Skeletal muscle tissue (tissue), 4 donors: ENCODE data around the gene DEPDC7. TPM values are rescaled to one million over a fixed set of nuclear protein-coding genes. Genes with fewer than 3 reads are reported as not detected.

Source experiments
- H3K27ac ChIP-seq: one replicate; pipeline ENCODE4 v1.7.0; 2013; ENCODE audit warnings: mild to moderate bottlenecking, low read depth, low read length, inconsistent platforms
- H3K27me3 ChIP-seq, 3 donors: one replicate each; pipeline ENCODE4 v1.7.0; 2013; ENCODE audit warnings: low read length in 3 of 3; ENCODE audit not compliant: control insufficient read depth in 3 of 3, insufficient read depth in 3 of 3
- H3K36me3 ChIP-seq, 3 donors: one replicate each; pipeline ENCODE4 v1.7.0; 2013; ENCODE audit warnings: low read length in 3 of 3; ENCODE audit not compliant: control insufficient read depth in 3 of 3, insufficient read depth in 3 of 3
- H3K4me1 ChIP-seq, 3 donors: one replicate each; pipeline ENCODE4 v1.7.0; 2013; ENCODE audit warnings: low read length in 3 of 3, mild to moderate bottlenecking in 3 of 3; ENCODE audit not compliant: control insufficient read depth in 3 of 3, insufficient read depth in 3 of 3
- H3K4me3 ChIP-seq, 3 donors: one replicate each; pipeline ENCODE4 v1.7.0; 2013; ENCODE audit warnings: low read length in 3 of 3
- H3K9ac ChIP-seq, 3 donors: one replicate each; pipeline ENCODE4 v1.7.0; 2013; ENCODE audit warnings: low read length in 3 of 3, mild to moderate bottlenecking in 3 of 3, moderate library complexity in 2 of 3, low read depth in 1 of 3
- H3K9me3 ChIP-seq, 3 donors: one replicate each; pipeline ENCODE4 v1.7.0; 2013; ENCODE audit warnings: low read length in 3 of 3; ENCODE audit not compliant: control insufficient read depth in 3 of 3
- total RNA-seq: library from RNA; depleted of rRNA; stranded (reverse); fragments of >200 nt; gene quantifications from one replicate; pipeline ENCODE4 v1.2.3, GENCODE V29; 2014
- donor health status: Osteomylitis.

Gene DEPDC7
- total RNA-seq, 1 donor from 2014 or later = 9.9 TPM

DNA sequence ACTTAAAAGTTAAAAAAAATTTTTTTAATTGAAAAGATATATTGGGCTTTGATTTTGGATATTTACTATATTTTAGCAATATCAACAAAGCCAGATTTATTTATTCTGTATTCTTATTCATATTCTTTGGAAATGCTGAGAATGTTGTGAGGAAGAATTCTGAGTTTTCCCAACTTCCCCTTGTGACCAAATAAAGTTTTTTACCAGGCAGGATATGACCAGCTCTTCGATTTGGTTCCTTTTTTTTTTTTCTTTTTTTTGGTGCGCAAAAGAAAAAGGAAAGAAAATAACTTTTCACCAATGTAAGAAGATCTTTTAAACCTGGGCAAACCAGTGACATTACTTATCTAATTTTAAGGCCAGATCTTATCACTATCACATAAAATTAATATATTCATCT is 36.6 kb downstream of the DEPDC7 start:
- Histone ChIP-seq H3K27ac (no peak overlapping the region), H3K4me3 (no peak overlapping the region), H3K27me3 (no peaks in the 10 kb centered on the region), H3K9ac (no peak overlapping the region), H3K36me3 (peaks cover 0 to 5% (median 3%) of the 10 kb centered on the region in 3 donors), H3K9me3 (no peaks in the 10 kb centered on the region), H3K4me1 (no peaks in the 10 kb centered on the region)

DNA sequence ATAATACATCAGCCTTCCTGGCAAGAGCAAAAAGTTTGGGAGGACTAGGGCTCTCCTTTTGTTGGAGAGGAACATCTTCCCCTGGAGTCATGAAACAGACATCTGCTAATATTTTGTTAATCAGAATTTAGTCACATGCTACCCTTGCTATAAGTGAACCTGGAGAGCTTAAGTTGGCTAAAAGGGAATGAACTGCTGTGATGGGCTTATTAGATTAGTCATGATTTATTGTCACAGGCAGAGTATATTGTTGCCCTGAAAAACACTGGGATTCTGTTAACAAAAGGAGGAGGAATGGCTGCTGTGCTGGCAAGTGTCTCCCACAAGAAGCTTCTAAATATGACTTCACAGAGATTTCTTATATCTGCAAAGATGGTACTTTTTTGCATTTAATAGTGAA is 39.7 kb downstream of the DEPDC7 start:
- Histone ChIP-seq H3K4me1 (no peaks in the 10 kb centered on the region), H3K9me3 (no peaks in the 10 kb centered on the region), H3K4me3 (no peak overlapping the region), H3K27me3 (no peaks in the 10 kb centered on the region), H3K9ac (no peak overlapping the region), H3K27ac (no peak overlapping the region), H3K36me3 (peaks cover 9 to 28% (median 18%) of the 10 kb centered on the region in 3 donors)

GRCh38 chr11:33057284-33057683 is 41.6 kb downstream of the DEPDC7 start:
- Histone ChIP-seq H3K9ac (no peak overlapping the region), H3K27ac (no peak overlapping the region), H3K9me3 (no peaks in the 10 kb centered on the region), H3K4me1 (no peaks in the 10 kb centered on the region), H3K36me3 (peaks cover 12 to 33% (median 25%) of the 10 kb centered on the region in 3 donors), H3K4me3 (no peak overlapping the region), H3K27me3 (no peaks in the 10 kb centered on the region)

- Histone ChIP-seq H3K36me3 (peaks cover 12 to 37% (median 24%) of the 10 kb centered on the region in 3 donors), H3K4me3 (no peak overlapping the region), H3K27ac (no peak overlapping the region), H3K4me1 (peaks cover under 1 to 7% (median 4%) of the 10 kb centered on the region in 3 donors), H3K9ac (no peak overlapping the region), H3K9me3 (no peaks in the 10 kb centered on the region), H3K27me3 (no peaks in the 10 kb centered on the region)
These were observed 43.8 kb downstream of the DEPDC7 start for GRCh38 chr11:33059331-33060007.

- Histone ChIP-seq H3K4me1 (peaks cover 3 to 11% (median 7%) of the 10 kb centered on the region in 3 donors), H3K9ac (no peak overlapping the region), H3K27ac (no peak overlapping the region), H3K36me3 (peaks cover 12 to 38% (median 26%) of the 10 kb centered on the region in 3 donors), H3K9me3 (no peaks in the 10 kb centered on the region), H3K27me3 (no peaks in the 10 kb centered on the region), H3K4me3 (no peak overlapping the region)
These were observed 44.6 kb downstream of the DEPDC7 start for GRCh38 chr11:33060271-33060670.

- Histone ChIP-seq H3K27me3 (no peaks in the 10 kb centered on the region), H3K27ac (no peak overlapping the region), H3K9me3 (no peaks in the 10 kb centered on the region), H3K9ac (no peak overlapping the region), H3K36me3 (peaks cover 16 to 43% (median 37%) of the 10 kb centered on the region in 3 donors), H3K4me1 (peaks cover 5 to 11% (median 7%) of the 10 kb centered on the region in 3 donors), H3K4me3 (no peak overlapping the region)
These were observed 46.5 kb downstream of the DEPDC7 start for GRCh38 chr11:33062137-33062536.

DNA sequence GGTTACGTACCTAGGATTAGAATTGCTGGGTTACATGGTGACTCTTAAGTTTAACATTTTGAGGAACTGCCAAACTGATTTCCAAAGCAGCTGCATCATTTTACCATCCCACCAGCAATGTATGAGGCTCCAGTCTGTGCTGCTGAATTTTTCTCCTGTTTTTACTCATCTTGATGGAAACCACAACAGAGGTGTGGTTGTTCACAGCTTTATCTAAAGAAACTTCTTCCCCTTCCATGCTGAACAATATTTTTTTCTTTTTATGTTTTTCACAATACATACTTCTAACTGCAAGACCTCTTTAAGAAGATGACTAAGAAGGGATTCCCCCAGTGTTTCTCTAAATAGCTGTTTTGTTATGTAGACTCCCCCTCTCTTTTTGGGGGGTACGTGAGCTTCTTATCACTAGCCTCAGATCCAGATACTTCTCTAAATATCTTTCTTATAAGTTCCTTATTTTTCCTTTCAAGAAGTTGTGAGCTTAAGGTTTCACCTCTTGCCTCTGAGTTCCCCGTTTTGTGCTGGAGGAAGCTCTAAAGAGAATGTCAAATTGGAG is 47.7 kb downstream of the DEPDC7 start:
- peaks cover 21 to 43% (median 39%) of the 10 kb centered on the region in 3 donors for H3K36me3 ChIP-seq

DNA sequence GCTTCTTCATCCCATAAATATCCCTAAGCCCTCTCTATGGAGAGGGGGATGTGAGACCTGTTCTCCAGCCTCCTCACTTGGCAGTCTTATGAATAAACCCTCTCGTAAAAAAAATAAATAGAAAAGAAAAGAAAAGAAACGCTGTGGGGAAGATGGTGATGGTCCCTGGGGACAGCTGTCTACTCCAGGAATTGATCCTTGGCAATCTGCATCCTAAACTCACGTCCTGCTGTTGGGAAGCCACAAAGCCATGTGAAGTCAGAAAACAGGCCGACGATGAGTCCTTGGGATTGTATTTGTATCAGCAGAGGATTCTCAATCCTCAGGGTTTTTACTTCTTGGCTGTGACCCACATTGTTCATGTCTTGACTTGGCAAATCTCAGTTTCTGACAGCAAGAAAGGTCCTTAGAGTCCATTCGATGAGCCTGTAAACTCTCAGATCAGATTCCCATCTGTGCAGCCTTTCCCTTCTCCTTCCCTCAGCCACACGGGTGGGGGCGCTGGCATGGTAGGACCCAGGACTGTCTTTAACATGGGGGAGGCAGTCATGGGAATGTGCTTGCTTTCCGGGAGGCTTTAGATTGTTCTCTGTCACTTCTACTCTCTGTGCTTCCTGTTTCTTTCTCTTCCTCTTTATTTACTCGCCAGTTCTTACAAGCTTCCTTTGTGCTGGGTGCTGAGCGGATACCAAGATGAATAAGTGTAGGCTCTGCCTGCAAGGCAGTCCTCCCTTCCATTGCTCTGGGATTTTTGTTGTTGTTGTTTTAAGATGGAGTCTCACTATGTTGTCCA is 48.6 kb downstream of the DEPDC7 start:
- H3K9ac ChIP-seq = no peak overlapping the region
- H3K9me3 ChIP-seq = no peaks in the 10 kb centered on the region
- H3K36me3 ChIP-seq = peaks cover 27 to 44% (median 41%) of the 10 kb centered on the region in 3 donors
- no peak overlapping the region for H3K4me3 ChIP-seq
- H3K27ac ChIP-seq = peak overlapping the region; percentile 29
- H3K27me3 ChIP-seq = no peaks in the 10 kb centered on the region
- peaks cover 5 to 11% (median 7%) of the 10 kb centered on the region in 3 donors for H3K4me1 ChIP-seq

More for the DNA sequence above, 47.7 kb downstream of the DEPDC7 start:
- peak overlapping the region; percentile 29 for H3K27ac ChIP-seq
- H3K9me3 ChIP-seq = no peaks in the 10 kb centered on the region
- H3K4me3 ChIP-seq = no peak overlapping the region
- peak overlapping the region in 1 of 3 donors; percentile 51 for H3K9ac ChIP-seq
- H3K27me3 ChIP-seq = no peaks in the 10 kb centered on the region
- peaks cover 5 to 11% (median 7%) of the 10 kb centered on the region in 3 donors for H3K4me1 ChIP-seq

GRCh38 chr11:33064866-33065265 is 49.2 kb downstream of the DEPDC7 start:
- Histone ChIP-seq H3K27ac (no peak overlapping the region), H3K36me3 (peaks cover 28 to 43% (median 36%) of the 10 kb centered on the region in 3 donors), H3K4me3 (no peak overlapping the region)

More at GRCh38 chr11:33064866-33065265, 49.2 kb downstream of the DEPDC7 start:
- Histone ChIP-seq H3K4me1 (peaks cover 5 to 11% (median 7%) of the 10 kb centered on the region in 3 donors), H3K9me3 (no peaks in the 10 kb centered on the region), H3K27me3 (no peaks in the 10 kb centered on the region), H3K9ac (no peak overlapping the region)
